ENCODE data around the gene FHIP1B.

The FHIP1B gene

GRCh38 chr11:6238902-6239301, 4.5 kb upstream of the FHIP1B start, which contains the start of gene CNGA4:
Gene CNGA4 (plus strand): TSS chr11:6239089. CDS start chr11:6239207, 118 bp downstream.
- DNase-seq: no peak

GRCh38 chr11:6237761-6238302, 3.4 kb upstream of the FHIP1B start:
- no peak for DNase-seq

- DNase-seq: no peak
These were observed 2.8 kb upstream of the FHIP1B start for GRCh38 chr11:6237266-6237665.

DNA sequence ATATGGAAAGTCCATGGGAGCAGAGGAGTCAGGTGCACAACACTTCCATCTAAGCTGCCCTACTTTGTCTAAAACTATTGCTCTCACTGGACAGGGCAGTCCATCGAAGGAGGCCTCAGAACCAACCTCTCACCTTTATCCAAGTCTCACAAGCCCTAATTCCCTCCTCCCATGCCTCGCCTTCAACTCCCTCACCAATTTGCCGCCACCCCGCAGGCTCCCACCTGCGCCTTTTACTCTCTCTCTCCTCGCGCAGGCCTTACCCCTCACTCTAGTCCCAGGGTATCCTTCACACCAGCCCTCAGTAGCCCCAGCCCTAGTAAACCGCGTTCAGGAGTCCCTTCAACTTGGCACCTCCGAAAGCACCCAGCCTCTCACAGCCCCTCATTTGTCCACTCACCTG, 451 bp downstream of the FHIP1B start:
- no peak for DNase-seq

- no peak for DNase-seq
These were observed 1.5 kb downstream of the FHIP1B start for GRCh38 chr11:6232899-6233298.

DNA sequence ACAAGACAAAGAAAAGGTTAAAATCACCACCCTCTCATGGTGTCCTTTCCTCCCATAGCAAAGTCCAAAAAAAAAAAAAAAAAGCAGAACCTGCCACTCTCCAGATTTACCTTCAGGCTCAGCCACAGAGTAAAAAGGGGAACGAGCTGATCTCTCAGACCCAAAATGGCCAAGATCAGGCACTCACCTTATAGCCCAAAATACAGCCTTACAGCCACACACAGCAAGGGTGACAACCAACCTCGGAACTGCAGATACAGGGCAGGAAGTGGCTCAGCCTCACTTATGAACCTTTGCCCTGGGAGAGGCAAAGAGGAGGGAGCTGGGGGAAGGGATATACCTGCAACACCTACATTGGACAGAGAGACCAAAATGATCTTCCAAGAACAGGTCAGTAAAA, 4.5 kb downstream of the FHIP1B start:
- peak; percentile 39 for DNase-seq

- DNase-seq: no peak
These were observed 5.9 kb downstream of the FHIP1B start for GRCh38 chr11:6228520-6228919.

DNA sequence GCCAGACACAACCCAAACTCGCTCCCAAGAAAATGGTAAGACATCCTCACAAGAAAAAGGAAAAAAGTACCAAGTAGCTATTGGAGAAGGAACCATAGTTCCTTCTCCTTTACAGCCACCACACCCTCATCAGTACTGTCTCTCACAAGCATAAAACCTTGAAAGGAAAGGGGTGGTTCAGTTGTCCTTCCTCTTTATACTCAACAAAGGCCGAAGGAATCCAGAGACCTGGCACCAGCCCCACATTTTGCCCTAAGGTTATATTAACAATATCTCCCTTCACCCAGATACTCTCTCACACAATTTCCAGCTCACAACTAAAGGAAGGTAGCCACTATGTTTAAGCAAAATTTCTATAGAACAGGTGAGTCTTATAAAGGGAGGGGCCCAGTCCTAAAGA, 8.5 kb downstream of the FHIP1B start:
- DNase-seq: no peak

- no peak for DNase-seq
These were observed 9.4 kb downstream of the FHIP1B start for GRCh38 chr11:6225024-6225423.

GRCh38 chr11:6224421-6224820, 10.0 kb downstream of the FHIP1B start:
- DNase-seq: no peak

GRCh38 chr11:6223854-6224253, 10.6 kb downstream of the FHIP1B start:
- no peak for DNase-seq

DNA sequence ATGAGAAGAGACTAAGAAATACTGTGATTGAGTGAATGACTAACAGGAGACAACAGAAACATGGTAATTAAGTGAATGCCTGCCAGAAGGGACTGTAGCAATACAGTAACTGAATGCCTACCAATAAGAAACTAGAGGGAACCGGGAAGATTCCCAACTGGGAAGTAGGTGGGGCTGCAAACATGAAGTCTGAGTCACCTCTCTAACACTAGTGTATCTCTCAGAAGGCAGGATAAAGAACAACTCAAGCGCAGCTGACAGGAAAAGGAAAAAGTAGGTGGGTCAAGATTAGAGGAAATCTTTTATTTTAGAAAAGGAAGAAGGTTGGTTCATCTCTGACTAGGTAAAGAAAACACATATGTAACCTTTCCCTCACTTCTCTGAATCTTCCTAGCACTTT, 15.1 kb downstream of the FHIP1B start:
- DNase-seq: no peak

- no peak for DNase-seq
These were observed 16.7 kb downstream of the FHIP1B start for GRCh38 chr11:6217722-6218121.

DNA sequence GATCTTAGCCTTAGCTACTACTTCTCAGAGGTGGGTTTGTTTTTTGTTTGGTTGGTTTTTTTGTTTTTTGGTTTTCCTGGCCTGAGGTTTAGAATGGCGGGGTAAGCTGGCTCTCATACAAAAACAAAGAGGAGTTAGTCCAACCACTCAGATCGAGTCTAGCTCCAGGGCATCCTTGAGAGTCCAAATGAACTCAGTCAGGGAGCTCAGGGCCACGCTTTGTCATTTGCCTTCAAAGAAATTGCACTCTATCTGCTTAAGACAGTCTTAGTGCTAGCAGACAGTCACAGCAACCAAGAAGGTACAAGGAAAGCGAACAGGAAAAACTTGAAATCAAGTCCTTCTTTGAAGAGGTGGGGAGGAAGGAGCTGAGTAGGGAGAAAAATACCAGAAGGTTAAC, 17.9 kb downstream of the FHIP1B start:
- DNase-seq: no peak

DNA sequence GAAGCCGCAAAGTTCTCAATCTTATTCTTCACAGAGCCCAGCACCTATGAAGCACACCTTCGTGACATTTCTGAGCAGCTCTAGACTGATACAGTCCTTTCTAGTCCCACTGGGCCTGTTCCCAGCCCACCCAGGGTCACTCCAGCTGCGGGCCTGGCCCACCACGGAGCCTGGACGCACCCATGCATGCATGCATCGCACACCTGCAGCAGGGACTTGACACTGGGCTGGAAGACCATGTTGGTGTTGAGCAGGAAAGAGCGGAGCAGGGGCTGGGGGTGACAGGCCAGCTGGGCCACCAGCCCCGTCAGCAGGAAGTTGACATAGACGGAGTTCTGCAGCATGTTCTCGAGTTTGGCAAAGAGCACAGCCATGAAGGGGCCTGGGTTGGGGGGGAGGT, 19.9 kb downstream of the FHIP1B start:
- no peak for DNase-seq

DNA sequence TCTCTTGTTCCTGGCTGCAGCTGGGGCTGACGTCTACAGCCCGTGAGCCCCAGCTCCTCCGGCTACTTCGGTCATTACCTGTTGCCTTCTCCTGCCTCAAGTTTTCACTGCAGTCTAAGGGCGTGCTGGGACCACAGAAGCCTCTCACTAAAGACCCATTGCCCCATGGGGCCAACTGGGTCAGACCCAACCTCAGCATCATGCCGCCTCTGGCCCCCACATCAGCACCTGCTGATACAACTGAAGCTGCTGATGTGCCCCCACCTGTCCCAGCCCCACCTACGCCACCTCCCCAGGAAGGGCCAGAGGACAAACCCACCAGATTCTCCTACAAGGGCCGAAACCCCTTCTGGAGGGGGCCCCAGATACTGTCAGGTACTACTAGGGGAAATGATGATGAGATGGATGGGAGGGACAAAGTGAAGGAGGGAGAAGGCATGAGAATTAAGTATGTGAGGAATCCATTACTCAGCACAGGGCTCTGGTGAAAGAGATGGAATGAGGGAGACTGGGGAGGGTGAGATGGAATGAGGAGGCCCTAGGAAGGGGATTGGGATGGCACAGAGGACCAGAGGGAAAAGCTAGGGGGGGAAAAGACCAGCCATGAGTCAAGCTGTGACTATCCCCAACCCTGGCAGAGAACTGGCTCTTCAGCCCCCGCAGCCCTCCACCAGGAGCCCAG, 24.0 kb downstream of the FHIP1B start:
- DNase-seq: no peak

DNA sequence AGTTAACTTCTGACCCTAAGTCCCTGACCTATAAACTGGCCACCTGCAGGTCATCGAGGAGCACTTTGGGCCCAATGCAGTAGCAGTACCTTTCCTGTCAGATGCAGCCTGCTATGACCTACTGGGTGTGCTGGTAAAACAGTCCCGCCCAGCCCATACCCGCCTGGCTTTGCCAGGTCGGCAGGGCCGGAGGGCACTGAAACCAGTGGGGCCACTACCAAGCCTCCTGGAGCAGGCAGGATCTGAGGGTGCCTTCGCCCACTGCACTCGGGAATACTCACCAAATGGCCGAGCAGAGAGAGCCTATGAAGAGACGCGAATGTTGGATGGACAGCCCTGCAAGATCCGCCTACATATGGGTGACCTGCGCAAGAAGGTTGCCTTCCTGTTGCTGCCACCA, 24.6 kb downstream of the FHIP1B start:
- no peak for DNase-seq

DNA sequence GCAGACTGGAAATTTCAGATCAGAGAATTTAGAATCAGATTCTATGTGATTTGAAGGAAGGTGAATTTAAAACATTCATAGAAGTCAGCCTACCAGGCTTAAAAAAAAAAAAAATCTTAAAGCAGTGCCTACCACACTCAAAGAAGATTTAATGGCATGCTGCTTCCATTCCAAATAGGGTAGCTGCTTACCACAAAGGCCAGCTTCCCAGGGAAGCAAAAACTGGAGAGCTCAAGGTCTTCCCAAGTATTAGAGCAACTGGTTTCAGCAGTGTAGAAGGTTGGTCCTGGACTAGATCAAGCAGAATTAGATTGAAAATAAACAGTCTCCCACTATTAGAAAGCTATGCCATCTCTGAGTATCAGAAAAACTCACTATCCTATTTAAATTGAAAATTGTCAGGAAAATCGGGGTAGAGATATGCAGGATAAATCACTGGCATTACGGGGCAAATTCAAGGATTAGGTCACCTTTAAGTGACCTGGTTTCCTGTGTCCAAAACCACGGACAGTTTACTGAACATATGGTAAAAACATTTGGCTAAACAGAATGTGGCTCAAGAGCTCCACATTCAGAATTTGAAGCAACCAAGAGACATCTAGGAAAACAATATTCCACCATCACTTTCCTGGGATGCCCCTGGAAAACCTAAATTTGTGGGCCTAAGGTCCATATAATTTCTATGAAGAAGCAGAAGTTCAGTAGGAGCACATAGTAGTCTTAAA, 27.8 kb downstream of the FHIP1B start:
- no peak for DNase-seq

GRCh38 chr11:6205366-6205765, 29.1 kb downstream of the FHIP1B start, which contains the start of gene C11orf42:
Gene C11orf42 (plus strand): TSS chr11:6205557. CDS start chr11:6205616, 59 bp downstream.
- no peak for DNase-seq

- DNase-seq: no peak
These were observed 29.7 kb downstream of the FHIP1B start for GRCh38 chr11:6204706-6205105.

DNA sequence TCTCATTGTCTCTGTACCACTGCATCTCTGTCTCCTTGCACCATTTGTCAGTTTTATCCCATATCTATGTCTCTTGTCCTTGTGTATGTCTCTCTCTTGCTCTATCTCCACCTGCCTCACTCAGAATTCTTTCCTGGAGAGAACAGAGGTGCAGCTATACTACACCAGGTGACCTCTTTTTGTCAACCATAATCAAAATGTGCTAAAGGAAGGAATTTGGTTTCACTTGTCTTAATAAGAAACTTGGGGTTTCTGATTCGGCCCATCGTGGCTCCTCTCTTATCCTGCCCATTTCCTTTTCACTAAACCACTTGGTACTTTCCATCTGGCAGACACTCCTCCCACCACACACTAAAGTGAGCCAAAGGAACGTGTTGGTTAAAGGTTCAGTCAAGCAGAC, 31.1 kb downstream of the FHIP1B start:
- peak; percentile 32 for DNase-seq

GRCh38 chr11:6202041-6202440, 32.4 kb downstream of the FHIP1B start:
- no peak for DNase-seq

GRCh38 chr11:6201481-6201880, 33.0 kb downstream of the FHIP1B start:
- DNase-seq: peak; percentile 31

DNA sequence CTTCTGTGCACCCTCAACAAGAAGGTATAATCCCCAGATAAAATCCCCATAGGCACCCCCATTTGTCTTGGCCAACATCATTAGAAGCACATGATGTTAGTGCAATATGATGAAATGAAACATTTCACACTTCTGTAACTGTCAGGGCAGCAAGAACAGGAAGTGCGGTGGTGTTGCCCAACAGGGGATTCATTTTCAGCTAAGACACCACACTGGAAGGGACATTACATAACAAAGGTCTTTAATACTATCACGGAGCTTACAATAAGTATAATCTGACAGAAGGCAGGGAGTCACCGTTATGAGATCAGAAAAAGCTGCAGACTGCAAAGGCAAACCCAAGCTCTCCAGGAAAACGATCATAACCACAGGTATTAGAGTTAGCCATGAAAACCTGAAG, 33.5 kb downstream of the FHIP1B start:
- DNase-seq: peak; percentile 40

Measured in CD4-positive, alpha-beta T cell treated with Interleukin-4 for 4 hours (primary cell).